Liver (tissue), 9 donors: ENCODE measurements around the gene GNPTAB. TPM values are rescaled to one million over a fixed set of nuclear protein-coding genes. Genes with fewer than 3 reads are reported as not detected.
"Not testable (repeated sequence)": the region's sequence is repeated elsewhere in the genome, so short reads cannot be mapped to it uniquely, and the experiment has no call there.

ENCODE experiments used
- DNase-seq: peaks from one replicate; pipeline ENCODE4 v3.0.0-alpha.2; 2017; ENCODE audit warnings: low spot score
- H3K27ac ChIP-seq, 2 donors: one replicate each; pipeline ENCODE4 v1.7.0; 2013; ENCODE audit warnings: inconsistent platforms in 2 of 2, low read length in 2 of 2, control low read depth in 1 of 2, low read depth in 1 of 2, mild to moderate bottlenecking in 1 of 2
- H3K27me3 ChIP-seq, 4 donors: one replicate each; pipeline versions ENCODE4 v1.6.1 to v1.7.0; 2013; ENCODE audit warnings: low read length in 3 of 4, inconsistent platforms in 1 of 4, mild to moderate bottlenecking in 1 of 4, moderate library complexity in 1 of 4; ENCODE audit not compliant: control insufficient read depth in 4 of 4, insufficient read depth in 4 of 4
- H3K36me3 ChIP-seq, 4 donors: one replicate each; pipeline versions ENCODE4 v1.6.1 to v1.7.0; 2013; ENCODE audit warnings: low read length in 3 of 4, mild to moderate bottlenecking in 3 of 4, low read depth in 1 of 4, moderate library complexity in 1 of 4; ENCODE audit not compliant: control insufficient read depth in 4 of 4, insufficient read depth in 3 of 4
- H3K4me1 ChIP-seq, 4 donors: one replicate each; pipeline versions ENCODE4 v1.6.1 to v1.7.0; 2013; ENCODE audit warnings: low read length in 3 of 4, mild to moderate bottlenecking in 3 of 4, moderate library complexity in 1 of 4; ENCODE audit not compliant: control insufficient read depth in 4 of 4, insufficient read depth in 4 of 4
- H3K4me3 ChIP-seq, 3 donors: one replicate each; pipeline versions ENCODE4 v1.6.1 to v1.7.0; 2013; ENCODE audit warnings: low read length in 3 of 3, control low read depth in 1 of 3, low read depth in 1 of 3, mild to moderate bottlenecking in 1 of 3
- H3K9ac ChIP-seq, 2 donors: one replicate each; pipeline ENCODE4 v1.7.0; 2013; ENCODE audit warnings: low read length in 2 of 2, mild to moderate bottlenecking in 2 of 2, moderate library complexity in 2 of 2, control low read depth in 1 of 2, low read depth in 1 of 2
- H3K9me3 ChIP-seq, 4 donors: one replicate each; pipeline versions ENCODE4 v1.6.1 to v1.7.0; 2013; ENCODE audit warnings: low read length in 3 of 4; ENCODE audit not compliant: control insufficient read depth in 4 of 4
- FOXA1 ChIP-seq: IDR thresholded peaks from 2 replicates; pipeline ENCODE4 v1.6.1; 2016; ENCODE audit warnings: antibody characterized with exemption
- GABPA ChIP-seq, 2 donors: IDR thresholded peaks in 1 of 2; conservative IDR thresholded peaks in 1 of 2; 2 replicates each; pipeline ENCODE4 v1.6.1; 2016; ENCODE audit warnings: antibody characterized with exemption in 2 of 2, mild to moderate bottlenecking in 1 of 2, moderate library complexity in 1 of 2
- HNF4A ChIP-seq, 2 donors: conservative IDR thresholded peaks; 2 replicates each; pipeline ENCODE4 v1.6.1; 2016; ENCODE audit warnings: antibody characterized with exemption in 2 of 2, mild to moderate bottlenecking in 2 of 2
- HNF4G ChIP-seq: IDR thresholded peaks from 2 replicates; pipeline ENCODE4 v1.6.1; 2016; ENCODE audit warnings: antibody characterized with exemption
- JUND ChIP-seq, 2 donors: IDR thresholded peaks; 2 replicates each; pipeline ENCODE4 v1.6.1; 2016; ENCODE audit warnings: antibody characterized with exemption in 2 of 2
- NR2F2 ChIP-seq: IDR thresholded peaks from 2 replicates; pipeline ENCODE4 v1.6.1; 2016; ENCODE audit warnings: antibody characterized with exemption
- RAD21 ChIP-seq, 2 donors: IDR thresholded peaks; 2 replicates each; pipeline ENCODE4 v1.6.1; 2016; ENCODE audit warnings: antibody characterized with exemption in 2 of 2, mild to moderate bottlenecking in 2 of 2
- RXRA ChIP-seq, 2 donors: IDR thresholded peaks; 2 replicates each; pipeline ENCODE4 v1.6.1; 2017 to 2018; ENCODE audit warnings: antibody characterized with exemption in 2 of 2, mild to moderate bottlenecking in 1 of 2
- TAF1 ChIP-seq: conservative IDR thresholded peaks from 2 replicates; pipeline ENCODE4 v1.6.1; 2016; ENCODE audit warnings: antibody characterized with exemption, mild to moderate bottlenecking
- WGBS: extraction: QIAGEN DNeasy Blood & Tissue Kit; methylation state at CpG from one replicate; pipeline ENCODE4 v1.1.7; 2013; 5-methylcytosine and 5-hydroxymethylcytosine counted together
- polyA plus RNA-seq, 2 donors: library from polyadenylated mRNA; stranded (reverse) in 1 of 2; unstranded in 1 of 2; fragments of 200-250 nt in 1 of 2; fragments of >200 nt in 1 of 2; fragmentation: Nextera tagmentation in 1 of 2; extraction: Ambion mirVana in 1 of 2; gene quantifications; one replicate each; pipeline versions ENCODE4 v1.2.1 to v1.2.3, GENCODE V29; 2013 to 2015
- total RNA-seq, 2 donors: library from RNA; depleted of rRNA; stranded (reverse); fragments of >200 nt; gene quantifications; one replicate each; pipeline ENCODE4 v1.2.3, GENCODE V29; 2014
- TF ChIP-seq, protein P1 (sequence below): IDR thresholded peaks from 2 replicates; pipeline ENCODE4 v1.6.1; 2016; ENCODE audit warnings: antibody characterized with exemption
- TF ChIP-seq, protein P2 (sequence below): IDR thresholded peaks from 2 replicates; pipeline ENCODE4 v1.6.1; 2016; ENCODE audit warnings: antibody characterized with exemption, mild to moderate bottlenecking
- TF ChIP-seq, protein P3 (sequence below): fragments of 150-350 bp; IDR thresholded peaks from 2 replicates; pipeline ENCODE4 v1.5.1; 2017; ENCODE audit warnings: improper control_type of control experiment, low read depth, low read length; ENCODE audit not compliant: missing input control
- TF ChIP-seq, protein P4 (sequence below): IDR thresholded peaks from 2 replicates; pipeline ENCODE4 v1.6.1; 2016; ENCODE audit warnings: antibody characterized with exemption
- donor health status: healthy.
- donor health status: healthy.
- donor health status: healthy.
- donor health status: healthy.
- donor health status: healthy.

Gene GNPTAB
- total and polyA plus RNA-seq, 4 donors, result 4.6 to 11.1 (median 7.7) TPM

DNA sequence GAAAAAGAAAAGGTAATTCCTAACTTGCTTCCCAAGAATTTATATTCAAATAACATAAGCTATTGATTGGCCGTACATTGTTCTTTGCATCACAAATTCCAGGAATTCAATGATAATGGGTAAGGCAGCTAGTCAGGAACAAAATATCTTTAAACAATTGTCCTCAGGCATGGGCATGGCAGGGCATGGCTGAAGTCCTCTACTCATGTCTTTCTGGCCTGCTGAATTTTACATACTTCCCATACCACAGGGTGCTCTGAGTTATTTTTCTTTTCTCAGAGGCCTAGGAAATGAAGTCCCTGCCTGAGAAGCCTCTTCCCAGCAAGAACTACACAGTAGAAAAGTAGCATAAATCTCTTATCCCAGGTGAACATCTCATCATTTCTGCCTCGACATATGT is 31.5 kb upstream of the GNPTAB start:
- H3K4me1 ChIP-seq, result no peaks in the 10 kb centered on the region
- H3K27ac ChIP-seq, result no peak overlapping the region
- H3K36me3 ChIP-seq, result no peaks in the 10 kb centered on the region
- no peak for DNase-seq
- TF ChIP-seq HNF4A (conservative IDR thresholded peaks at IDR 0.05) (no peak), RXRA (IDR thresholded peaks at IDR 0.05) (no peak), GABPA (IDR thresholded peaks at IDR 0.05 in 1 of 2, conservative IDR thresholded peaks at IDR 0.05 in 1 of 2) (no peak), JUND (IDR thresholded peaks at IDR 0.05) (no peak), TAF1 (no peak)
- TF ChIP-seq, protein P1, sequence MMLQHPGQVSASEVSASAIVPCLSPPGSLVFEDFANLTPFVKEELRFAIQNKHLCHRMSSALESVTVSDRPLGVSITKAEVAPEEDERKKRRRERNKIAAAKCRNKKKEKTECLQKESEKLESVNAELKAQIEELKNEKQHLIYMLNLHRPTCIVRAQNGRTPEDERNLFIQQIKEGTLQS, result no peak
- TF ChIP-seq, protein P2, sequence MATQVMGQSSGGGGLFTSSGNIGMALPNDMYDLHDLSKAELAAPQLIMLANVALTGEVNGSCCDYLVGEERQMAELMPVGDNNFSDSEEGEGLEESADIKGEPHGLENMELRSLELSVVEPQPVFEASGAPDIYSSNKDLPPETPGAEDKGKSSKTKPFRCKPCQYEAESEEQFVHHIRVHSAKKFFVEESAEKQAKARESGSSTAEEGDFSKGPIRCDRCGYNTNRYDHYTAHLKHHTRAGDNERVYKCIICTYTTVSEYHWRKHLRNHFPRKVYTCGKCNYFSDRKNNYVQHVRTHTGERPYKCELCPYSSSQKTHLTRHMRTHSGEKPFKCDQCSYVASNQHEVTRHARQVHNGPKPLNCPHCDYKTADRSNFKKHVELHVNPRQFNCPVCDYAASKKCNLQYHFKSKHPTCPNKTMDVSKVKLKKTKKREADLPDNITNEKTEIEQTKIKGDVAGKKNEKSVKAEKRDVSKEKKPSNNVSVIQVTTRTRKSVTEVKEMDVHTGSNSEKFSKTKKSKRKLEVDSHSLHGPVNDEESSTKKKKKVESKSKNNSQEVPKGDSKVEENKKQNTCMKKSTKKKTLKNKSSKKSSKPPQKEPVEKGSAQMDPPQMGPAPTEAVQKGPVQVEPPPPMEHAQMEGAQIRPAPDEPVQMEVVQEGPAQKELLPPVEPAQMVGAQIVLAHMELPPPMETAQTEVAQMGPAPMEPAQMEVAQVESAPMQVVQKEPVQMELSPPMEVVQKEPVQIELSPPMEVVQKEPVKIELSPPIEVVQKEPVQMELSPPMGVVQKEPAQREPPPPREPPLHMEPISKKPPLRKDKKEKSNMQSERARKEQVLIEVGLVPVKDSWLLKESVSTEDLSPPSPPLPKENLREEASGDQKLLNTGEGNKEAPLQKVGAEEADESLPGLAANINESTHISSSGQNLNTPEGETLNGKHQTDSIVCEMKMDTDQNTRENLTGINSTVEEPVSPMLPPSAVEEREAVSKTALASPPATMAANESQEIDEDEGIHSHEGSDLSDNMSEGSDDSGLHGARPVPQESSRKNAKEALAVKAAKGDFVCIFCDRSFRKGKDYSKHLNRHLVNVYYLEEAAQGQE, result no peak
- TF ChIP-seq, protein P3, sequence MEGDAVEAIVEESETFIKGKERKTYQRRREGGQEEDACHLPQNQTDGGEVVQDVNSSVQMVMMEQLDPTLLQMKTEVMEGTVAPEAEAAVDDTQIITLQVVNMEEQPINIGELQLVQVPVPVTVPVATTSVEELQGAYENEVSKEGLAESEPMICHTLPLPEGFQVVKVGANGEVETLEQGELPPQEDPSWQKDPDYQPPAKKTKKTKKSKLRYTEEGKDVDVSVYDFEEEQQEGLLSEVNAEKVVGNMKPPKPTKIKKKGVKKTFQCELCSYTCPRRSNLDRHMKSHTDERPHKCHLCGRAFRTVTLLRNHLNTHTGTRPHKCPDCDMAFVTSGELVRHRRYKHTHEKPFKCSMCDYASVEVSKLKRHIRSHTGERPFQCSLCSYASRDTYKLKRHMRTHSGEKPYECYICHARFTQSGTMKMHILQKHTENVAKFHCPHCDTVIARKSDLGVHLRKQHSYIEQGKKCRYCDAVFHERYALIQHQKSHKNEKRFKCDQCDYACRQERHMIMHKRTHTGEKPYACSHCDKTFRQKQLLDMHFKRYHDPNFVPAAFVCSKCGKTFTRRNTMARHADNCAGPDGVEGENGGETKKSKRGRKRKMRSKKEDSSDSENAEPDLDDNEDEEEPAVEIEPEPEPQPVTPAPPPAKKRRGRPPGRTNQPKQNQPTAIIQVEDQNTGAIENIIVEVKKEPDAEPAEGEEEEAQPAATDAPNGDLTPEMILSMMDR, result no peak
- no peak overlapping the region for H3K9ac ChIP-seq
- H3K4me3 ChIP-seq, result no peak overlapping the region
- no peaks in the 10 kb centered on the region for H3K9me3 ChIP-seq
- no peaks in the 10 kb centered on the region for H3K27me3 ChIP-seq
- WGBS, result 95% methylated on average over 2 of the region's 2 CpGs

DNA sequence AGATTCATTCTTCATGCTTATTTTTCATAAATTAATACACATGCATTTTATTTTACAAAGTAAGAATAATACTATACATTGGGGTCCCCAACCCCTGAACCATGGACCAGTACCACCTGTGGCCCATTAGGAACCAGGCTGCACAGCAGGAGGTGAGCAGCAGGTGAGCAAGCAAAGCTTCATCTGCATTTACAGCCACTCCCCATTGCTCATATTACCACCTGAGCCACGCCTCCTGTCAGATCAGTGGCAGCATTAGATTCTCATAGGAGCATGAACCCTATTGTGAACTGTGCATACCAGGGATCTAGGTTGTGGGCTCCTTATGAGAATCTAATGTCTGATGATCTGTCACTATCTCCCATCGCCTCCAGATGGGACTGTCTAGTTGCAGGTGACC is 30.9 kb upstream of the GNPTAB start:
- DNase-seq, H3K4me3 ChIP-seq, H3K9me3 ChIP-seq, H3K9ac ChIP-seq, H3K27ac ChIP-seq, H3K4me1 ChIP-seq, H3K27me3 ChIP-seq, H3K36me3 ChIP-seq: not testable (repeated sequence)
- WGBS, result 91% methylated on average over 2 of the region's 2 CpGs

DNA sequence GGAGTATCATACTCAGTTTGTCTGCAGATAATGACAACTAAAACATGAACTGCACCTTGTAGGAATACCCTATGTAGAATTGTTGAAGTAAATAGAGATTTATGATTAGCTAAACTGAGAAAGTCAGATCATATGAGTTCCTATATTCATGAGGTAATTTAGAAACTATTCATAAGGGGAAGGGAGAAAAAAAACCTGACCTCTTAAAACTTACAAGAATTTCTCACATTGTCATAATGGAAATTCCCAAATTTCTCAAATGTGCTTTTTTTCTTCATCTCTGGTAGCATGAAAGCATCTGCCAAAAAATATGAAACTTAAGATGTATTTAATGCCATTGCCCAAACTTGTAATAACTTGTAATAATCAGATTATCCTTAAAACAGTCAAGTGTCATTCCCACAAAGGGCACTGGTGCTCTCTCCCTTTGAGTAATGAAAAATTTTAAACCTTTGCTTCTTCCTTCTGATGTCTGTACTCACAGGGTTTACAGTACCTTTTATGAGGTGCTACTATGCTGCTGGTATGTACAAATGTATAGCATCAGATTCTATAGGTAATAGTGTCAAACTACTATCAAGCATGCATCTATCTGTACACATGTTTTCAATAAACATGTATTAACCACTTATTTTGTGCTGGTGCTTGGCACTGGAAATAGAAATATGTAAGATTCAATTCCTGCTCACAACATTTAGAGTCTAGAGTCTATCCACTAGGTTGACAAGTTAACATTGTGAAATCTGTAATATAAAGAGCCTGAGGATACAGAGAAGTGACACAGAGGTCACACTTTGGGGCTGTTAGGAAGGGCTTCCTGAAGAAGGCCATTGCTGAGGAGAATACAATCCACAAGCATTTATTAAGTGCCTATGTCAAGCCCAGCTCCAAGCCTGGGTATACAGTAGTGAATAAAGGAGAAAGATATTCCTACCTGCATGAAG is 29.2 kb upstream of the GNPTAB start:
- no peaks in the 10 kb centered on the region for H3K27me3 ChIP-seq
- H3K27ac ChIP-seq, result no peak overlapping the region
- H3K4me1 ChIP-seq, result no peaks in the 10 kb centered on the region
- DNase-seq, result no peak
- no peaks in the 10 kb centered on the region for H3K9me3 ChIP-seq
- H3K4me3 ChIP-seq, result no peak overlapping the region
- no peak overlapping the region for H3K9ac ChIP-seq
- no peaks in the 10 kb centered on the region for H3K36me3 ChIP-seq
- TF ChIP-seq HNF4A (conservative IDR thresholded peaks at IDR 0.05) (no peak), HNF4G (no peak), RAD21 (IDR thresholded peaks at IDR 0.05) (no peak), FOXA1 (no peak), NR2F2 (no peak)
- TF ChIP-seq, protein P1, result no peak
- TF ChIP-seq, protein P3, result no peak
- TF ChIP-seq, protein P4, sequence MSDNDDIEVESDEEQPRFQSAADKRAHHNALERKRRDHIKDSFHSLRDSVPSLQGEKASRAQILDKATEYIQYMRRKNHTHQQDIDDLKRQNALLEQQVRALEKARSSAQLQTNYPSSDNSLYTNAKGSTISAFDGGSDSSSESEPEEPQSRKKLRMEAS, result no peak
- TF ChIP-seq, protein P2, result no peak
